ENCODE results near the gene CKS2. TPM values are rescaled to one million over a fixed set of nuclear protein-coding genes. Genes with fewer than 3 reads are reported as not detected.

Gene CKS2
- total RNA-seq, 1 experiment from 2014 or later, result 90.4 TPM

- TF ChIP-seq, protein P1, sequence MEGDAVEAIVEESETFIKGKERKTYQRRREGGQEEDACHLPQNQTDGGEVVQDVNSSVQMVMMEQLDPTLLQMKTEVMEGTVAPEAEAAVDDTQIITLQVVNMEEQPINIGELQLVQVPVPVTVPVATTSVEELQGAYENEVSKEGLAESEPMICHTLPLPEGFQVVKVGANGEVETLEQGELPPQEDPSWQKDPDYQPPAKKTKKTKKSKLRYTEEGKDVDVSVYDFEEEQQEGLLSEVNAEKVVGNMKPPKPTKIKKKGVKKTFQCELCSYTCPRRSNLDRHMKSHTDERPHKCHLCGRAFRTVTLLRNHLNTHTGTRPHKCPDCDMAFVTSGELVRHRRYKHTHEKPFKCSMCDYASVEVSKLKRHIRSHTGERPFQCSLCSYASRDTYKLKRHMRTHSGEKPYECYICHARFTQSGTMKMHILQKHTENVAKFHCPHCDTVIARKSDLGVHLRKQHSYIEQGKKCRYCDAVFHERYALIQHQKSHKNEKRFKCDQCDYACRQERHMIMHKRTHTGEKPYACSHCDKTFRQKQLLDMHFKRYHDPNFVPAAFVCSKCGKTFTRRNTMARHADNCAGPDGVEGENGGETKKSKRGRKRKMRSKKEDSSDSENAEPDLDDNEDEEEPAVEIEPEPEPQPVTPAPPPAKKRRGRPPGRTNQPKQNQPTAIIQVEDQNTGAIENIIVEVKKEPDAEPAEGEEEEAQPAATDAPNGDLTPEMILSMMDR (IDR thresholded peaks at IDR 0.05; ENCODE audit: unreplicated experiment), result no peak
- BruUV-seq (replicated peaks), result no TSS peak
- Mint-ChIP-seq H3K36me3 (ENCODE audit: insufficient read depth, unreplicated experiment) (peaks cover 84% of the 10 kb centered on the region), H3K27ac (ENCODE audit: low read depth, unreplicated experiment) (no peak overlapping the region), H3K4me3 (ENCODE audit: unreplicated experiment) (no peak overlapping the region), H3K27me3 (ENCODE audit: insufficient read depth, unreplicated experiment) (no peaks in the 10 kb centered on the region), H3K4me1 (ENCODE audit: insufficient read depth, unreplicated experiment) (no peaks in the 10 kb centered on the region), H3K9me3 (ENCODE audit: unreplicated experiment) (no peaks in the 10 kb centered on the region)
- intact Hi-C loops (cut with micrococcal nuclease), result no loop called here
- POLR2A ChIA-PET, result interaction anchor here (0.6 kb wide), 1 partner anchor 10 kb away, joined by 3 read pairs; no protein-coding TSS in a partner anchor
- CTCF ChIA-PET, result interaction anchor here (1.6 kb wide), 1 partner anchor 219 kb away, joined by 5 read pairs; no protein-coding TSS in a partner anchor
- no peak for DNase-seq (ENCODE audit: unreplicated experiment)
Measured at GRCh38 chr9:89329917-89330316, 18.9 kb downstream of the CKS2 start.

- TF ChIP-seq, protein P1 (IDR thresholded peaks at IDR 0.05; ENCODE audit: unreplicated experiment), result no peak
- intact Hi-C loops (cut with micrococcal nuclease), result no loop called here
- ChIA-PET POLR2A (interaction anchor here (0.6 kb wide), 1 partner anchor 83 kb away, joined by 5 read pairs; no protein-coding TSS in a partner anchor), CTCF (no interaction called here)
- no peaks in the 10 kb centered on the region for H3K9me3 Mint-ChIP-seq (ENCODE audit: unreplicated experiment)
- BruUV-seq (replicated peaks), result no TSS peak
- no peak overlapping the region for H3K4me3 Mint-ChIP-seq (ENCODE audit: unreplicated experiment)
- peaks cover 88% of the 10 kb centered on the region for H3K36me3 Mint-ChIP-seq (ENCODE audit: insufficient read depth, unreplicated experiment)
- DNase-seq (ENCODE audit: unreplicated experiment), result no peak
- H3K27ac Mint-ChIP-seq (ENCODE audit: low read depth, unreplicated experiment), result no peak overlapping the region
- no peaks in the 10 kb centered on the region for H3K27me3 Mint-ChIP-seq (ENCODE audit: insufficient read depth, unreplicated experiment)
- no peaks in the 10 kb centered on the region for H3K4me1 Mint-ChIP-seq (ENCODE audit: insufficient read depth, unreplicated experiment)
Measured at GRCh38 chr9:89330513-89330912, 19.5 kb downstream of the CKS2 start.

DNA sequence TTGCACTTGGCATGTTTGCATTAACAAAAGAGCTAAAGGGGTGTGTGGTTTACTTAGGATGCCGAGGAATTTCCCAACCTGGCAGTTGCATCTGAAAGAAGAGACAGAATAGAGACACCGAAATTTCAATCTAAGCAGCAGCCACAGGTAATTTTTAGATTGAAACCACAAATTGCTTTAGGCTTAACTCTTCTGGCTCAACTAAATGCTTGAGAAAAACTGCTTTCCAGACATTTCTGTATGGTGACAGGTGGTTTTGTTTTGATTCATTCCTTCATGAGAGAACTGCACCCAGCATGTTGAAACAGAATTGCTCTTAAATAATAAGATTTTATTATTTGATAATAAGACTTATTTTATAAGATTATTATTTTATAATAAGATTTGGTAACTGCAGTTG, 28.8 kb downstream of the CKS2 start:
- intact Hi-C loops (cut with micrococcal nuclease), result no loop called here
- ChIA-PET POLR2A (no interaction called here), CTCF (no interaction called here)
- Mint-ChIP-seq H3K4me3 (ENCODE audit: unreplicated experiment) (no peak overlapping the region), H3K9me3 (ENCODE audit: unreplicated experiment) (no peaks in the 10 kb centered on the region), H3K36me3 (ENCODE audit: insufficient read depth, unreplicated experiment) (peaks cover 93% of the 10 kb centered on the region), H3K4me1 (ENCODE audit: insufficient read depth, unreplicated experiment) (no peaks in the 10 kb centered on the region), H3K27me3 (ENCODE audit: insufficient read depth, unreplicated experiment) (no peaks in the 10 kb centered on the region), H3K27ac (ENCODE audit: low read depth, unreplicated experiment) (no peak overlapping the region)
- TF ChIP-seq, protein P1 (IDR thresholded peaks at IDR 0.05; ENCODE audit: unreplicated experiment), result no peak
- BruUV-seq (replicated peaks), result no TSS peak
- DNase-seq (ENCODE audit: unreplicated experiment), result no peak

GRCh38 chr9:89340332-89340731, 29.3 kb downstream of the CKS2 start:
- POLR2A ChIA-PET, result no interaction called here
- CTCF ChIA-PET, result no interaction called here
- DNase-seq (ENCODE audit: unreplicated experiment), result no peak
- Mint-ChIP-seq H3K9me3 (ENCODE audit: unreplicated experiment) (no peaks in the 10 kb centered on the region), H3K27me3 (ENCODE audit: insufficient read depth, unreplicated experiment) (no peaks in the 10 kb centered on the region), H3K4me1 (ENCODE audit: insufficient read depth, unreplicated experiment) (no peaks in the 10 kb centered on the region), H3K36me3 (ENCODE audit: insufficient read depth, unreplicated experiment) (peaks cover 92% of the 10 kb centered on the region), H3K4me3 (ENCODE audit: unreplicated experiment) (no peak overlapping the region), H3K27ac (ENCODE audit: low read depth, unreplicated experiment) (no peak overlapping the region)
- intact Hi-C loops (cut with micrococcal nuclease), result no loop called here
- BruUV-seq (replicated peaks), result no TSS peak
- TF ChIP-seq, protein P1 (IDR thresholded peaks at IDR 0.05; ENCODE audit: unreplicated experiment), result no peak

Measured in MCF 10A (cell line).